NB4 (cell line): ENCODE results near the gene GID8.

Source experiments
- DNase-seq: peaks from one replicate; pipeline ENCODE4 v3.0.0; 2010; ENCODE audit warnings: low read depth
- H3K4me3 ChIP-seq: one replicate; pipeline ENCODE4 v1.5.1; 2011; ENCODE audit warnings: mild to moderate bottlenecking, low read depth, low read length, moderate library complexity
- MYC ChIP-seq: IDR thresholded peaks from 2 replicates; pipeline ENCODE4 v1.6.1; 2011; ENCODE audit warnings: low read depth, low read length
- POLR2A ChIP-seq: IDR thresholded peaks from 2 replicates; pipeline ENCODE4 v1.6.1; 2011; ENCODE audit warnings: mild to moderate bottlenecking; ENCODE audit not compliant: insufficient read length; ENCODE audit errors: extremely low read depth
- TF ChIP-seq, protein P1 (sequence below): IDR thresholded peaks from 2 replicates; pipeline ENCODE4 v1.6.1; 2011; ENCODE audit warnings: low read depth, low read length
- TF ChIP-seq, protein P2 (sequence below): IDR thresholded peaks from one replicate; pipeline ENCODE4 v1.5.1; 2012; ENCODE audit warnings: low read depth, low read length

Gene GID8

DNA sequence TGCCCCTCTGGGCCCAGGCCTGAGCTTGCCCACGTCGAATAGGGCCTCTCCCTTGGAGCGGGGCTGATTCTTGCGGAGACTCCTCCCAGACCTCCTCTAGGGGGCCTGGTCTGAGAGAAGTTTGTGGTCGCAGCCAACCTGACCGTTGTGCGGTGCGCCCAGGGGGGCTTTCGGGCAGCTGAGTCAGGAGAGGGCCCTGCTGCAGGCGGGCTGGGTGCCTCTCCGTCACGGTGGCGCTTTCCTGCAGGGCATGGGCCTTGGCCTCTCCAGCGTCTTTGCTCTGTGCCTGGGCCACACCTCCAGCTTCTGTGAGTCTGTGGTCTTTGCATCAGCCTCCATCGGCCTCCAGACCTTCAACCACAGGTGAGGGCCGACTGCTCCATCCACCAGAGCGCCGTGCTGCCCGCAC lies 27.4 kb downstream of the GID8 start:
- TF ChIP-seq MYC (no peak), POLR2A (no peak)
- TF ChIP-seq, protein P1, sequence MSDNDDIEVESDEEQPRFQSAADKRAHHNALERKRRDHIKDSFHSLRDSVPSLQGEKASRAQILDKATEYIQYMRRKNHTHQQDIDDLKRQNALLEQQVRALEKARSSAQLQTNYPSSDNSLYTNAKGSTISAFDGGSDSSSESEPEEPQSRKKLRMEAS, result no peak
- TF ChIP-seq, protein P2, sequence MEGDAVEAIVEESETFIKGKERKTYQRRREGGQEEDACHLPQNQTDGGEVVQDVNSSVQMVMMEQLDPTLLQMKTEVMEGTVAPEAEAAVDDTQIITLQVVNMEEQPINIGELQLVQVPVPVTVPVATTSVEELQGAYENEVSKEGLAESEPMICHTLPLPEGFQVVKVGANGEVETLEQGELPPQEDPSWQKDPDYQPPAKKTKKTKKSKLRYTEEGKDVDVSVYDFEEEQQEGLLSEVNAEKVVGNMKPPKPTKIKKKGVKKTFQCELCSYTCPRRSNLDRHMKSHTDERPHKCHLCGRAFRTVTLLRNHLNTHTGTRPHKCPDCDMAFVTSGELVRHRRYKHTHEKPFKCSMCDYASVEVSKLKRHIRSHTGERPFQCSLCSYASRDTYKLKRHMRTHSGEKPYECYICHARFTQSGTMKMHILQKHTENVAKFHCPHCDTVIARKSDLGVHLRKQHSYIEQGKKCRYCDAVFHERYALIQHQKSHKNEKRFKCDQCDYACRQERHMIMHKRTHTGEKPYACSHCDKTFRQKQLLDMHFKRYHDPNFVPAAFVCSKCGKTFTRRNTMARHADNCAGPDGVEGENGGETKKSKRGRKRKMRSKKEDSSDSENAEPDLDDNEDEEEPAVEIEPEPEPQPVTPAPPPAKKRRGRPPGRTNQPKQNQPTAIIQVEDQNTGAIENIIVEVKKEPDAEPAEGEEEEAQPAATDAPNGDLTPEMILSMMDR, result no peak
- no peak for DNase-seq
- no peak overlapping the region for H3K4me3 ChIP-seq

DNA sequence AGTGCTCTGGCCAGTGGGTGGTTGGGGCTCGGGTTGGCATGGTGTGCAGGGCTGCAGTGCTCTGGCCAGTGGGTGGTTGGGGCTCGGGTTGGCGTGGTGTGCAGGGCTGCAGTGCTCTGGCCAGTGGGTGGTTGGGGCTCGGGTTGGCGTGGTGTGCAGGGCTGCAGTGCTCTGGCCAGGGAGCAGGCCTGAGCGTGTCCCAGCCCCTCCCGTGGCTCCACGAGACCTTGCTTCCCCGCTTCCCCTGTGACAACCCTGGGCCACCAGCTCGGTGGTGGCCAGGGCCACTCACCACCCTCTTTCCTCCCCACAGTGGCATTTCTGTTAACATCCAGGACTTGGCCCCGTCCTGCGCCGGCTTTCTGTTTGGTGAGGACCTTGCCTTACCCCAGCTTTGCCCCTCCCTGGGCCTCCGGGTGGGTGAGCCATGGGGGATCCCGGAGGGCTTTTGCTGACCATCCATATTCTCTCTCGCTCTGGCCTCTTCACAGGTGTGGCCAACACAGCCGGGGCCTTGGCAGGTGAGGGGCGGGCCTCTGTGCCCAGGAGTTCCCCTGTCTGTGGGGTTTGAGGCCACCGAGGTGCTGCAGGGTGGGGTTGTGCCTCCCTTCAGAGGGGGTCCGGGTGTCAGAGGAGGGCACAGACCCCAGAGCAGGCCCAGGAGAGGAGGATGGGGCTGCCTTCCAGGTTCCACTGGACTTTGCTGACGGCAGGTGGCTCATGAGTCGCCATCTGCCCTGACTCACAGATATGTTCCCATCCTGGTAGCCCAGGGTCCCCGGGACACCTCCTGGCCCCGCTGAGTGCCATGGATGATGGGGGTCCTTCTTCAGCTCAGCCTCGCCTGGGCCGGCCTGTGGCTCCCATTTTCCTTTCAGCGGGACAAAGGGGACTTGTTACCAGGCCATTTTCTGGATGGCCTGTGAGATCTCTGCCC lies 28.5 kb downstream of the GID8 start:
- no peak for DNase-seq
- TF ChIP-seq POLR2A (no peak), MYC (no peak)
- TF ChIP-seq, protein P2, result no peak
- TF ChIP-seq, protein P1, result no peak

DNA sequence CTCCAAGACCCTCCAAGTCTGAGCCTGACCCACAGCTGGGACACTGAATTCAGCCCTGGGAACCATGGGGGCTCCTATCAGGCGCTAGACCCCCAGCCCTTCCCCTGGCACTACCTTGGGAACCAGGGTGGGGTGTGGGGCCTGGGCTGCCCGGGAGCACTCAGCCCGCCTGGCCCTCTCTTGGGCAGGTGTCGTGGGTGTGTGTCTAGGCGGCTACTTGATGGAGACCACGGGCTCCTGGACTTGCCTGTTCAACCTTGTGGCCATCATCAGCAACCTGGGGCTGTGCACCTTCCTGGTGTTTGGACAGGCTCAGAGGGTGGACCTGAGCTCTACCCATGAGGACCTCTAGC lies 29.2 kb downstream of the GID8 start:
- TF ChIP-seq POLR2A, result no peak
- TF ChIP-seq, protein P1, result no peak
- no peak for DNase-seq

More for the DNA sequence above, 28.5 kb downstream of the GID8 start:
- no peak overlapping the region for H3K4me3 ChIP-seq

DNA sequence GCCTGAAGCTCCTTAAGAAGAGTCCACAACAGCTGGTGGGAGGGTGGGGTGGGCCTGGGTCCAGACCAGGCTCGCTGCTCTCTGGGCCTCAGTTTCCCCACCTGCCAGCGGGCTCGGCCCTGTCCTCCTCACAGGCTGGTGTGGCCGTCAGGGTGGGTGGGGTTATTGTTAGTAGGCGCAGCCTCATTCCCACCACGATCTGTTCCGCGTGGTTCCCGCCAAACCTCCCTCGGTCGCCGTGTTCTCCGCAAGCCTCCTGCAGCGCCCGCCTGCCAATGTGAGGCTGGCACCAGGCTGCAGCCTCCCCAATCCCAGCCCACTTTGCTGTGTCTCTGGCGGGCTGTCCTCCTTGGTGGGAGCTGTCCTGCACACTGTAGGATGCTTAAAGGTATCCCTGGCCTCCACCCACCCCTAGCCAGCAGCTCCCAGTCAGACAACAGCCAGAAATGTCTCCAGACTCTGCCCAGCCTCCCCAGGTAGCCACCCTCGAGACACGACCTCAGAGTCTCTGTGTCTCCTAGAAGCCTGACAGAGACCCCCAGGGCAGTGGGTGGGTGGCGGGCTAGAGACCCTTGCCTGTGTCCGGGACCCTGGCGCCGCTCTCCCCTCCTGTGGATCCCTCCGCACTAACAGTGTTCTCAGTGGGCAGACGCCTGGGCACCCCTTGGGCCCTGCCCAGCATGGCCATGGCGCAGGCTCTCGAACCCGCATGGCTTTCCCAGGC lies 29.8 kb downstream of the GID8 start:
- no peak overlapping the region for H3K4me3 ChIP-seq
- DNase-seq, result no peak
- TF ChIP-seq POLR2A (no peak), MYC (no peak)
- TF ChIP-seq, protein P1, result no peak
- TF ChIP-seq, protein P2, result no peak

More for the DNA sequence above, 29.2 kb downstream of the GID8 start:
- H3K4me3 ChIP-seq, result no peak overlapping the region

DNA sequence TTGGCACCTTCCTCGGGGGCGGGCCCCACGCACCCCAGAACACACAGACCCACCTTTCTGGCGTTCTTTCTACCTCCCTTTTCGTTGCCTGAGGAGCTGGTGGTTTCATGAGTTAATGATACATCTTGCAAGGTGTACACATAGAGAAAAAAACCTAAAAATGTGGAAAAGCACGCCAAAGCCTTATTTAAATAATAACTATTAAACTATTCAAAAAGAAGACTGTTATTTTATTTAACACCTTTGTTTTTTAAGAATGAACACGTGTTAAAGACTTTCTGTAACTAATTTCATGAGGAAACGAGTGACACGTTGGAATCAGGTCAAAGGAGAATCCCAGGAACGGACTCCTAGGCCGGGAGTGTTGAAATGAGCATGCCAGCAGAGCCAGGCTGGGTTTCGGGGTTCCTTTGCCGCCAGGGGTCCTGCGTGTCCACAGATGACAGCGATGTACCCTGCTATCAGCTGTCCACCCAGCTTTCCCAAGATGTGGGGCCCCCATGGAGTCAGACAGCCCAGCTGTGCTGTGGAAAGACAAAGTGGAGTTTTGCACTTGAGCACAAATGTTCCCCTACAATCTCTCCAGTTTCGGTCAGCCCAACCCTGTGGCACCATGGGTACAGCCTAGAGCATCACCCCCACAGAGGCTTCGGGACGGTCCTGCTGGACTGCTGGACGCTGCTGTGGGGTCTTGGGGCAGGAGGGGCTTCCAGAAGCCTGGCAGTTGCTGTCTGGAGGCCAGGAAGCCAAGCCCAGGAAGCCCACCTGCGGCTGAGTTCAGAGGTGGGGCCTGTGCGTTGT lies 30.6 kb downstream of the GID8 start:
- H3K4me3 ChIP-seq, result no peak overlapping the region
- TF ChIP-seq POLR2A (no peak), MYC (peak; percentile 19; the same call in 1 of the 2 replicates)
- TF ChIP-seq, protein P1, result no peak
- TF ChIP-seq, protein P2, result no peak
- no peak for DNase-seq
